GM19099 (cell line): ENCODE measurements around the gene ENTREP1.

Experiments
- POLR2A ChIP-seq: IDR thresholded peaks from 3 replicates; pipeline ENCODE4 v1.6.1; 2011; ENCODE audit warnings: low read depth; ENCODE audit not compliant: insufficient read length; ENCODE audit errors: extremely low read depth

Gene ENTREP1

GRCh38 chr9:69344459-69344858 lies 19.4 kb downstream of the ENTREP1 start:
- no peak for TF ChIP-seq POLR2A

- no peak for TF ChIP-seq POLR2A
Observed at GRCh38 chr9:69346596-69347390, 21.8 kb downstream of the ENTREP1 start.

GRCh38 chr9:69347607-69348006 lies 22.6 kb downstream of the ENTREP1 start:
- TF ChIP-seq POLR2A = no peak

GRCh38 chr9:69351227-69351626 lies 26.2 kb downstream of the ENTREP1 start:
- TF ChIP-seq POLR2A = no peak

GRCh38 chr9:69355232-69355631 lies 30.2 kb downstream of the ENTREP1 start:
- TF ChIP-seq POLR2A = no peak

- no peak for TF ChIP-seq POLR2A
Observed at GRCh38 chr9:69357030-69357775, 32.2 kb downstream of the ENTREP1 start.

GRCh38 chr9:69357821-69358220 lies 32.8 kb downstream of the ENTREP1 start:
- no peak for TF ChIP-seq POLR2A

GRCh38 chr9:69363191-69363590 lies 38.2 kb downstream of the ENTREP1 start:
- TF ChIP-seq POLR2A = no peak

GRCh38 chr9:69364510-69365150 lies 39.6 kb downstream of the ENTREP1 start:
- TF ChIP-seq POLR2A = no peak

GRCh38 chr9:69370430-69370829 lies 45.4 kb downstream of the ENTREP1 start:
- TF ChIP-seq POLR2A = no peak

GRCh38 chr9:69371001-69371400 lies 46.0 kb downstream of the ENTREP1 start:
- no peak for TF ChIP-seq POLR2A

- TF ChIP-seq POLR2A = no peak
Observed at GRCh38 chr9:69376651-69377050, 51.6 kb downstream of the ENTREP1 start.

GRCh38 chr9:69377291-69377690 lies 52.3 kb downstream of the ENTREP1 start:
- TF ChIP-seq POLR2A = no peak

- no peak for TF ChIP-seq POLR2A
Observed at GRCh38 chr9:69377981-69378380, 53.0 kb downstream of the ENTREP1 start.

- no peak for TF ChIP-seq POLR2A
Observed at GRCh38 chr9:69379270-69379982, 54.4 kb downstream of the ENTREP1 start.
